SH-SY5Y (cell line): ENCODE results near the gene HIVEP3.

ENCODE experiments used
- GATA2 ChIP-seq: IDR thresholded peaks from 2 replicates; pipeline ENCODE4 v1.6.1; 2011; ENCODE audit warnings: mild to moderate bottlenecking, low read depth, low read length
- GATA3 ChIP-seq: IDR thresholded peaks from 2 replicates; pipeline ENCODE4 v1.6.1; 2011; ENCODE audit warnings: low read depth, mild to moderate bottlenecking, low read length, moderate library complexity

DNA sequence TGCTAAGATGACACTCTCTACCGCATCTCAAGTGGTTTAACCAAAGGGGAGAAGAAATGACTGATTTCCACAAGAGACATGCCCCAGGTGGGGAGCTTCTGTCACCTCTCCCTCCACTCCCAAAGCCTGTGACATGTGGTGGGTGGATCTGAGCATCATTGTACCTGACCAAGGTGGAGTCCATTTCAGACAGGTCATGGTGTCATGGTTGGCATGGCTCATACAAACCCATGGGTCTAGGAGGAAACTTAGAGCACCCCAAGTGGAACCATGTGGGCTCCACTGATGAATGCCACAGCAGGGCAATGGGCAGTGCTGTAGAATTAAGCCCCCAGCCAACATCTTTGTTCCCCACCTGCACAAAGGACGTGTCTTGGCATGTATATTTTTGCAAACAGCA lies 302.7 kb downstream of the HIVEP3 start:
- no peak for TF ChIP-seq GATA3
- no peak for TF ChIP-seq GATA2
